Esophagus muscularis mucosa (tissue), 4 donors: ENCODE measurements around the gene SLC36A1. TPM values are rescaled to one million over a fixed set of nuclear protein-coding genes. Genes with fewer than 3 reads are reported as not detected.

Source experiments
- DNase-seq: peaks from one replicate; pipeline ENCODE4 v3.0.0-alpha.2; 2017; ENCODE audit errors: extremely low spot score
- H3K27ac ChIP-seq, 4 donors: fragments of 200-600 bp; sonication (generic); replicated peaks in 1 of 4; 1 replicate in 3 of 4; 2 replicates in 1 of 4; pipeline ENCODE4 v1.5.1; 2016 to 2019; ENCODE audit warnings: mild to moderate bottlenecking in 1 of 4
- H3K27me3 ChIP-seq, 4 donors: fragments of 200-600 bp; sonication (generic); one replicate each; pipeline versions ENCODE4 v1.5.1 to v1.6.0; 2016 to 2019
- H3K36me3 ChIP-seq, 4 donors: fragments of 200-600 bp; sonication (generic); one replicate each; pipeline ENCODE4 v1.5.1; 2016 to 2019
- H3K4me1 ChIP-seq, 4 donors: fragments of 200-600 bp; sonication (generic); one replicate each; pipeline ENCODE4 v1.5.1; 2016 to 2019
- H3K4me3 ChIP-seq, 4 donors: fragments of 200-600 bp; sonication (generic); 1 replicate in 2 of 4; 2 replicates in 2 of 4; pipeline ENCODE4 v1.5.1; 2016 to 2019; ENCODE audit warnings: mild to moderate bottlenecking in 4 of 4, moderate library complexity in 1 of 4
- H3K9me3 ChIP-seq, 4 donors: fragments of 200-600 bp; sonication (generic); 1 replicate in 3 of 4; 2 replicates in 1 of 4; pipeline ENCODE4 v1.5.1; 2016 to 2019
- EP300 ChIP-seq: sonication (generic); formaldehyde crosslinking; IDR thresholded peaks from one replicate; pipeline ENCODE4 v1.6.1; 2017; ENCODE audit warnings: antibody characterized with exemption
- POLR2A ChIP-seq: fragments of 450-650 bp; IDR thresholded peaks from one replicate; pipeline ENCODE4 v1.6.1; 2017; ENCODE audit warnings: antibody characterized with exemption, moderate library complexity, mild to moderate bottlenecking, low read depth
- POLR2AphosphoS5 ChIP-seq, 2 donors: sonication (generic); formaldehyde crosslinking; IDR thresholded peaks; one replicate each; pipeline ENCODE4 v1.6.1; 2017; ENCODE audit warnings: antibody characterized with exemption in 2 of 2
- WGBS: methylation state at CpG from one replicate; pipeline ENCODE4 v1.1.5; 2018; 5-methylcytosine and 5-hydroxymethylcytosine counted together
- intact Hi-C: fragments of 100-400 bp; cut with DNase I; formaldehyde crosslinking; loops from one replicate; pipeline ENCODE4 v1.15.1; 2023
- total RNA-seq, 4 donors: library from RNA; depleted of rRNA; stranded (reverse); fragments of >200 nt; gene quantifications; one replicate each; pipeline versions ENCODE4 v1.1.0 to v1.2.1, GENCODE V29; 2016
- TF ChIP-seq, protein P1 (sequence below), 3 experiments: fragments of 200-600 bp in 2 of 3; fragments of 450-650 bp in 1 of 3; sonication (generic) in 2 of 3; IDR thresholded peaks; one replicate each; pipeline ENCODE4 v1.5.1; 2017 to 2019; ENCODE audit warnings: antibody characterized with exemption in 3 of 3, mild to moderate bottlenecking in 2 of 3, moderate library complexity in 1 of 3

Gene SLC36A1
- total RNA-seq, 4 donors from 2014 or later, result 5.1 to 13.7 (median 8.8) TPM

GRCh38 chr5:151448038-151448985, 909 bp downstream of the SLC36A1 start:
- Histone ChIP-seq H3K27me3 (no peaks in the 10 kb centered on the region), H3K4me3 (peak overlapping the region; percentile 73 to 87 (median 80)), H3K9me3 (no peaks in the 10 kb centered on the region), H3K27ac (peak overlapping the region; percentile 64 to 81 (median 78)), H3K36me3 (no peaks in the 10 kb centered on the region), H3K4me1 (peaks cover 10 to 22% (median 17%) of the 10 kb centered on the region in 4 donors)
- DNase-seq, result no peak
- intact Hi-C loops, result loop anchor here (2.0 kb wide), 1 partner anchor 204 kb away; no protein-coding TSS in a partner anchor
- TF ChIP-seq, protein P1, sequence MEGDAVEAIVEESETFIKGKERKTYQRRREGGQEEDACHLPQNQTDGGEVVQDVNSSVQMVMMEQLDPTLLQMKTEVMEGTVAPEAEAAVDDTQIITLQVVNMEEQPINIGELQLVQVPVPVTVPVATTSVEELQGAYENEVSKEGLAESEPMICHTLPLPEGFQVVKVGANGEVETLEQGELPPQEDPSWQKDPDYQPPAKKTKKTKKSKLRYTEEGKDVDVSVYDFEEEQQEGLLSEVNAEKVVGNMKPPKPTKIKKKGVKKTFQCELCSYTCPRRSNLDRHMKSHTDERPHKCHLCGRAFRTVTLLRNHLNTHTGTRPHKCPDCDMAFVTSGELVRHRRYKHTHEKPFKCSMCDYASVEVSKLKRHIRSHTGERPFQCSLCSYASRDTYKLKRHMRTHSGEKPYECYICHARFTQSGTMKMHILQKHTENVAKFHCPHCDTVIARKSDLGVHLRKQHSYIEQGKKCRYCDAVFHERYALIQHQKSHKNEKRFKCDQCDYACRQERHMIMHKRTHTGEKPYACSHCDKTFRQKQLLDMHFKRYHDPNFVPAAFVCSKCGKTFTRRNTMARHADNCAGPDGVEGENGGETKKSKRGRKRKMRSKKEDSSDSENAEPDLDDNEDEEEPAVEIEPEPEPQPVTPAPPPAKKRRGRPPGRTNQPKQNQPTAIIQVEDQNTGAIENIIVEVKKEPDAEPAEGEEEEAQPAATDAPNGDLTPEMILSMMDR (IDR thresholded peaks at IDR 0.05), result no peak
- TF ChIP-seq EP300, result no peak
- TF ChIP-seq POLR2A, result no peak
- no peak for TF ChIP-seq POLR2AphosphoS5 (IDR thresholded peaks at IDR 0.05)
- WGBS, result 14% methylated on average over 17 of the region's 24 CpGs

GRCh38 chr5:151449297-151449696, 1.9 kb downstream of the SLC36A1 start:
- no peak overlapping the region for H3K27ac ChIP-seq
- no peak for DNase-seq
- no peaks in the 10 kb centered on the region for H3K27me3 ChIP-seq
- peak overlapping the region in 1 of 4 donors; percentile 87 for H3K4me3 ChIP-seq
- intact Hi-C loops, result loop anchor here (2.0 kb wide), 1 partner anchor 204 kb away; no protein-coding TSS in a partner anchor
- H3K4me1 ChIP-seq, result peaks cover 10 to 22% (median 17%) of the 10 kb centered on the region in 4 donors
- 72% methylated on average over 7 of the region's 7 CpGs for WGBS
- TF ChIP-seq EP300 (no peak), POLR2AphosphoS5 (IDR thresholded peaks at IDR 0.05) (no peak), POLR2A (no peak)
- TF ChIP-seq, protein P1 (IDR thresholded peaks at IDR 0.05), result no peak
- no peaks in the 10 kb centered on the region for H3K9me3 ChIP-seq
- H3K36me3 ChIP-seq, result no peaks in the 10 kb centered on the region

GRCh38 chr5:151449839-151450238, 2.4 kb downstream of the SLC36A1 start:
- DNase-seq, result no peak
- H3K36me3 ChIP-seq, result no peaks in the 10 kb centered on the region
- WGBS, result 91% methylated on average over 5 of the region's 5 CpGs
- H3K4me1 ChIP-seq, result peaks cover 10 to 22% (median 17%) of the 10 kb centered on the region in 4 donors
- H3K27me3 ChIP-seq, result no peaks in the 10 kb centered on the region
- intact Hi-C loops, result loop anchor here (2.0 kb wide), 1 partner anchor 203 kb away; no protein-coding TSS in a partner anchor
- TF ChIP-seq, protein P1 (IDR thresholded peaks at IDR 0.05), result no peak
- no peak for TF ChIP-seq POLR2A
- H3K4me3 ChIP-seq, result no peak overlapping the region
- H3K27ac ChIP-seq, result no peak overlapping the region
- no peaks in the 10 kb centered on the region for H3K9me3 ChIP-seq

- no peak overlapping the region for H3K4me3 ChIP-seq
- no peaks in the 10 kb centered on the region for H3K9me3 ChIP-seq
- H3K36me3 ChIP-seq, result no peaks in the 10 kb centered on the region
- peaks cover 10 to 22% (median 17%) of the 10 kb centered on the region in 4 donors for H3K4me1 ChIP-seq
- DNase-seq, result no peak
- WGBS, result 59% methylated on average over 3 of the region's 3 CpGs
- H3K27me3 ChIP-seq, result no peaks in the 10 kb centered on the region
- H3K27ac ChIP-seq, result no peak overlapping the region
- TF ChIP-seq, protein P1 (IDR thresholded peaks at IDR 0.05), result no peak
- TF ChIP-seq POLR2AphosphoS5 (IDR thresholded peaks at IDR 0.05) (no peak), POLR2A (no peak), EP300 (no peak)
- intact Hi-C loops, result no loop called here
Observed at GRCh38 chr5:151450605-151451004, 3.2 kb downstream of the SLC36A1 start.
